H1 (cell line): ENCODE results near the gene PPAN. TPM values are rescaled to one million over a fixed set of nuclear protein-coding genes. Genes with fewer than 3 reads are reported as not detected.

ENCODE experiments used
- CTCF ChIA-PET: fragments of 300-600 bp; sonication (Branson Sonifier 250); formaldehyde crosslinking; loops from one replicate; lab custom pipeline; 2021; ENCODE audit not compliant: partially characterized antibody; lab: Charles Lee
- POLR2A ChIA-PET: fragments of 300-600 bp; sonication (Branson Sonifier 250); formaldehyde crosslinking; loops from one replicate; lab custom pipeline; 2021; ENCODE audit warnings: inconsistent platforms; ENCODE audit not compliant: partially characterized antibody; lab: Charles Lee
- DNase-seq, 2 experiments: peaks; one replicate each; pipeline versions ENCODE4 v3.0.0 to v3.0.0-alpha.2; 2010 to 2022; ENCODE audit warnings: low spot score in 2 of 2, low read depth in 1 of 2, mixed read lengths in 1 of 2
- FAIRE-seq: peaks from 2 replicates; lab custom pipeline; 2011; peaks lifted over from hg19 to GRCh38; lab: Jason Lieb, UNC
- H2AFZ ChIP-seq: 2 replicates; pipeline ENCODE4 v1.8.1; 2012; ENCODE audit warnings: low read length, inconsistent platforms
- H2AK5ac ChIP-seq: 2 replicates; pipeline ENCODE4 v1.6.1; 2013; ENCODE audit warnings: low read depth, low read length
- H2BK120ac ChIP-seq: replicated peaks from 2 replicates; pipeline ENCODE3; 2013; ENCODE audit warnings: low read depth, low read length, inconsistent platforms
- H2BK12ac ChIP-seq: 2 replicates; pipeline ENCODE4 v1.6.1; 2013; ENCODE audit warnings: low read depth, low read length
- H2BK15ac ChIP-seq: 2 replicates; pipeline ENCODE4 v1.6.1; 2013; ENCODE audit warnings: low read length
- H2BK20ac ChIP-seq: 2 replicates; pipeline ENCODE4 v1.6.1; 2013; ENCODE audit warnings: low read length
- H2BK5ac ChIP-seq: 2 replicates; pipeline ENCODE4 v1.6.1; 2013; ENCODE audit warnings: low read depth, low read length
- H3K14ac ChIP-seq: 2 replicates; pipeline ENCODE4 v1.6.1; 2013; ENCODE audit warnings: inconsistent platforms; ENCODE audit not compliant: insufficient read length
- H3K18ac ChIP-seq: 2 replicates; pipeline ENCODE4 v1.6.1; 2013; ENCODE audit warnings: low read length; ENCODE audit errors: extremely low read depth
- H3K23ac ChIP-seq: 2 replicates; pipeline ENCODE4 v1.6.1; 2013; ENCODE audit warnings: inconsistent platforms; ENCODE audit not compliant: insufficient read length
- H3K23me2 ChIP-seq: 2 replicates; pipeline ENCODE4 v1.6.1; 2013; ENCODE audit warnings: low read depth, low read length
- H3K27ac ChIP-seq: 2 replicates; pipeline ENCODE4 v1.6.1; 2011; ENCODE audit warnings: low read depth, low read length, inconsistent platforms
- H3K27me3 ChIP-seq, 4 experiments: replicated peaks in 1 of 4; 1 replicate in 1 of 4; 2 replicates in 3 of 4; pipeline versions ENCODE4 v1.6.1 to v1.8.1; 2011 to 2013; ENCODE audit warnings: low read length in 3 of 4, mild to moderate bottlenecking in 3 of 4, inconsistent platforms in 2 of 4, mixed read lengths in 2 of 4, moderate library complexity in 1 of 4; ENCODE audit not compliant: control insufficient read depth in 3 of 4, insufficient read depth in 3 of 4; ENCODE audit errors: extremely low read depth in 1 of 4
- H3K36me3 ChIP-seq, 4 experiments: 2 replicates each; pipeline versions ENCODE4 v1.6.1 to v1.8.1; 2011 to 2013; ENCODE audit warnings: mild to moderate bottlenecking in 4 of 4, low read length in 3 of 4, moderate library complexity in 2 of 4, control low read depth in 1 of 4, inconsistent platforms in 1 of 4; ENCODE audit not compliant: insufficient read depth in 4 of 4, control insufficient read depth in 2 of 4
- H3K4ac ChIP-seq: replicated peaks from 2 replicates; pipeline ENCODE3; 2013; ENCODE audit warnings: low read length, low read depth, mixed read lengths, inconsistent platforms; ENCODE audit not compliant: insufficient read length
- H3K4me1 ChIP-seq, 4 experiments: replicated peaks in 1 of 4; 1 replicate in 1 of 4; 2 replicates in 3 of 4; pipeline versions ENCODE4 v1.6.1 to v1.8.1; 2011 to 2013; ENCODE audit warnings: low read length in 3 of 4, inconsistent platforms in 2 of 4, mixed read lengths in 1 of 4; ENCODE audit not compliant: insufficient read depth in 4 of 4, control insufficient read depth in 3 of 4
- H3K4me2 ChIP-seq, 2 experiments: 2 replicates each; pipeline versions ENCODE4 v1.6.1 to v1.8.1; 2011 to 2013; ENCODE audit warnings: low read depth in 2 of 2, low read length in 2 of 2, control low read depth in 1 of 2, inconsistent platforms in 1 of 2, mild to moderate bottlenecking in 1 of 2; ENCODE audit not compliant: insufficient read depth in 1 of 2
- H3K4me3 ChIP-seq, 4 experiments: fragments of 200-600, 300-600 bp in 1 of 4; sonication (generic), shearing (Covaris generic), sonication (Bioruptor Twin) in 1 of 4; 2 replicates each; pipeline versions ENCODE4 v1.5.1 to v1.8.1; 2011 to 2016; ENCODE audit warnings: low read length in 4 of 4, low read depth in 3 of 4, control low read depth in 2 of 4, inconsistent platforms in 2 of 4, mild to moderate bottlenecking in 2 of 4, mixed read lengths in 1 of 4, moderate library complexity in 1 of 4; ENCODE audit not compliant: insufficient read depth in 2 of 4; ENCODE audit errors: extremely low read depth in 1 of 4
- H3K56ac ChIP-seq: replicated peaks from 2 replicates; pipeline ENCODE3; 2013; ENCODE audit warnings: low read depth, mild to moderate bottlenecking, mixed read lengths, low read length, inconsistent platforms; ENCODE audit not compliant: insufficient read length
- H3K79me1 ChIP-seq: 2 replicates; pipeline ENCODE4 v1.6.1; 2013; ENCODE audit warnings: low read depth, low read length, control low read depth
- H3K79me2 ChIP-seq, 2 experiments: 2 replicates each; pipeline versions ENCODE4 v1.6.1 to v1.8.1; 2012 to 2013; ENCODE audit warnings: low read length in 2 of 2, mild to moderate bottlenecking in 2 of 2, inconsistent platforms in 1 of 2; ENCODE audit not compliant: insufficient read depth in 2 of 2, control insufficient read depth in 1 of 2
- H3K9ac ChIP-seq, 4 experiments: replicated peaks in 1 of 4; 1 replicate in 1 of 4; 2 replicates in 3 of 4; pipeline versions ENCODE4 v1.6.1 to v1.8.1; 2011 to 2013; ENCODE audit warnings: low read depth in 3 of 4, low read length in 3 of 4, control low read depth in 2 of 4, mild to moderate bottlenecking in 2 of 4, moderate library complexity in 2 of 4, inconsistent platforms in 1 of 4; ENCODE audit errors: extremely low read depth in 1 of 4
- H3K9me3 ChIP-seq, 2 experiments: 2 replicates each; pipeline versions ENCODE4 v1.6.1 to v1.8.1; 2012 to 2013; ENCODE audit warnings: mild to moderate bottlenecking in 2 of 2, moderate library complexity in 2 of 2, control low read depth in 1 of 2, inconsistent platforms in 1 of 2, low read depth in 1 of 2, low read length in 1 of 2, mixed read lengths in 1 of 2; ENCODE audit not compliant: insufficient read depth in 2 of 2
- H4K20me1 ChIP-seq, 2 experiments: replicated peaks in 1 of 2; 2 replicates each; pipeline versions ENCODE3 to v1.8.1; 2011 to 2013; ENCODE audit warnings: inconsistent platforms in 2 of 2, low read length in 2 of 2, mild to moderate bottlenecking in 1 of 2; ENCODE audit not compliant: insufficient read depth in 2 of 2, control insufficient read depth in 1 of 2
- H4K5ac ChIP-seq: 2 replicates; pipeline ENCODE4 v1.6.1; 2013; ENCODE audit warnings: low read length, low read depth, mixed read lengths, inconsistent platforms; ENCODE audit not compliant: insufficient read length
- H4K8ac ChIP-seq: 2 replicates; pipeline ENCODE4 v1.8.0; 2013; ENCODE audit warnings: mild to moderate bottlenecking, moderate library complexity, low read length, inconsistent platforms; ENCODE audit not compliant: insufficient read depth; ENCODE audit errors: extremely low read depth
- H4K91ac ChIP-seq: replicated peaks from 2 replicates; pipeline ENCODE3; 2013; ENCODE audit warnings: low read length, mixed read lengths, inconsistent platforms; ENCODE audit not compliant: insufficient read length
- BRCA1 ChIP-seq: IDR thresholded peaks from 2 replicates; pipeline ENCODE4 v1.6.1; 2012; ENCODE audit warnings: low read depth, low read length, improper control_type of control experiment
- CTBP2 ChIP-seq: IDR thresholded peaks from 2 replicates; pipeline ENCODE4 v1.7.0; 2011; ENCODE audit warnings: borderline replicate concordance, mild to moderate bottlenecking, moderate library complexity, mixed read lengths, low read length; ENCODE audit not compliant: insufficient read depth, insufficient read length
- GTF2F1 ChIP-seq: IDR thresholded peaks from 2 replicates; pipeline ENCODE4 v1.6.1; 2012; ENCODE audit warnings: low read depth, low read length, improper control_type of control experiment, borderline replicate concordance
- POU5F1 ChIP-seq: IDR thresholded peaks from 2 replicates; pipeline ENCODE4 v1.6.1; 2011; ENCODE audit warnings: low read depth, mild to moderate bottlenecking, low read length, moderate library complexity
- ZNF274 ChIP-seq: IDR thresholded peaks from 2 replicates; pipeline ENCODE4 v1.7.0; 2012; ENCODE audit warnings: low read length, borderline replicate concordance; ENCODE audit errors: extremely low read depth
- WGBS, 2 experiments: shearing (Covaris generic) in 1 of 2; methylation state at CpG; one replicate each; pipeline versions ENCODE4 v1.1.6 to v1.1.7; 2013 to 2015; ENCODE audit warnings: low lambda C conversion rate in 2 of 2, mixed read lengths in 2 of 2, inconsistent platforms in 1 of 2, low coverage in 1 of 2, missing lambda C conversion rate in 1 of 2; ENCODE audit not compliant: insufficient replicate concordance in 2 of 2, insufficient coverage in 1 of 2, insufficient read length in 1 of 2; ENCODE audit errors: extremely low coverage in 1 of 2, missing lambda C conversion rate in 1 of 2; 5-methylcytosine and 5-hydroxymethylcytosine counted together
- polyA plus RNA-seq, 7 experiments: library from polyadenylated mRNA; depleted of rRNA in 3 of 7; stranded (reverse) in 5 of 7; unstranded in 2 of 7; fragments of >200 nt in 5 of 7; fragments of 200-250 nt in 2 of 7; gene quantifications; 1 replicate in 5 of 7; 2 replicates in 1 of 7; 4 replicates in 1 of 7; pipeline versions ENCODE4 v1.2.1 to v1.2.3, GENCODE V29; 2011 to 2013; ENCODE audit warnings: missing spikeins in 2 of 7, mixed read lengths in 2 of 7
- total RNA-seq: library from RNA; stranded (reverse); fragmentation: NEBNext Ultra II Directional; extraction: Animal tissue kit (Norgen Biotek cat#: 25700); gene quantifications from 2 replicates; pipeline ENCODE4 v1.2.1, GENCODE V29; 2021

The PPAN gene
- total and polyA plus RNA-seq, 2 of the 8 experiments (the other 6 are each of a cell fraction or from before 2014, with no cell fraction given): 48.8 to 74.4 TPM

GRCh38 chr19:10110972-10111317 is 4.8 kb downstream of the PPAN start:
- no peak overlapping the region for H3K27ac ChIP-seq

More at GRCh38 chr19:10110972-10111317, 4.8 kb downstream of the PPAN start:
- TF ChIP-seq CTBP2 (no peak), GTF2F1 (no peak), POU5F1 (no peak), BRCA1 (no peak), ZNF274 (no peak)
- TF ChIP-seq, all 59 proteins: peak for 0
- ChIA-PET CTCF (interaction anchor here (1.1 to 5.0 kb wide), 4 partner anchors 7 to 191 kb away, joined by 3 to 42 read pairs (median 12); partner anchors contain the start of gene ANGPTL6), POLR2A (interaction anchor here (1.0 to 29.1 kb wide), 7 partner anchors 1 to 199 kb away, joined by 4 to 412 read pairs (median 5); partner anchors contain the start of genes ANGPTL6, EIF3G, P2RY11 and PPAN)
- no peak overlapping the region for H2BK12ac ChIP-seq
- no peaks in the 10 kb centered on the region for H3K27me3 ChIP-seq
- no peak overlapping the region for H3K4ac ChIP-seq
- H3K36me3 ChIP-seq: peaks cover 34 to 62% (median 45%) of the 10 kb centered on the region in 4 experiments
- FAIRE-seq (no peak), DNase-seq (no peak)
- H4K5ac ChIP-seq: no peak overlapping the region
- no peak overlapping the region for H3K14ac ChIP-seq
- no peak overlapping the region for H2AK5ac ChIP-seq
- H3K4me2 ChIP-seq: no peak overlapping the region
- no peak overlapping the region for H3K56ac ChIP-seq
- 95% methylated on average over 7 of the region's 19 CpGs; no CpG with 5 or more reads in 1 of the 2 experiments for WGBS, 2 experiments
- H3K23me2 ChIP-seq: 0 out of 2 replicates have a peak, but pooled peaks cover 4% of the 10 kb centered on the region
- H2BK120ac ChIP-seq: no peak overlapping the region
- H3K23ac ChIP-seq: no peak overlapping the region
- H3K79me2 ChIP-seq: peaks cover 6 to 25% of the 10 kb centered on the region in 2 experiments; a peak in 3 of 4 replicates
- H3K9me3 ChIP-seq: no peaks in the 10 kb centered on the region
- H3K18ac ChIP-seq: no peak overlapping the region
- H3K4me1 ChIP-seq: peaks cover 0 to 4% (median 3%) of the 10 kb centered on the region in 4 experiments; a peak in 5 of 7 replicates
- H2AFZ ChIP-seq: no peak overlapping the region
- peaks cover 8% of the 10 kb centered on the region; the same call in 1 of the 2 replicates for H3K79me1 ChIP-seq
- H2BK15ac ChIP-seq: no peak overlapping the region
- H4K8ac ChIP-seq: no peak overlapping the region
- no peak overlapping the region for H3K9ac ChIP-seq
- H2BK5ac ChIP-seq: no peak overlapping the region
- no peak overlapping the region for H4K91ac ChIP-seq
- peaks cover 13 to 33% of the 10 kb centered on the region in 2 experiments for H4K20me1 ChIP-seq
- H3K4me3 ChIP-seq: no peak overlapping the region
- H2BK20ac ChIP-seq: no peak overlapping the region
